Loucy (cell line): ENCODE measurements around the gene SLCO1B3.

ENCODE experiments used
- EZH2phosphoT487 ChIP-seq: fragments of 200-600 bp; IDR thresholded peaks from 2 replicates; pipeline ENCODE4 v1.6.1; 2018; ENCODE audit warnings: antibody characterized with exemption, mild to moderate bottlenecking, moderate library complexity, borderline replicate concordance
- TF ChIP-seq, protein P1 (sequence below): fragments of 200-600 bp; sonication (generic); conservative IDR thresholded peaks from 2 replicates; pipeline ENCODE4 v1.5.1; 2014; ENCODE audit warnings: mild to moderate bottlenecking, antibody characterized with exemption, low read length

DNA sequence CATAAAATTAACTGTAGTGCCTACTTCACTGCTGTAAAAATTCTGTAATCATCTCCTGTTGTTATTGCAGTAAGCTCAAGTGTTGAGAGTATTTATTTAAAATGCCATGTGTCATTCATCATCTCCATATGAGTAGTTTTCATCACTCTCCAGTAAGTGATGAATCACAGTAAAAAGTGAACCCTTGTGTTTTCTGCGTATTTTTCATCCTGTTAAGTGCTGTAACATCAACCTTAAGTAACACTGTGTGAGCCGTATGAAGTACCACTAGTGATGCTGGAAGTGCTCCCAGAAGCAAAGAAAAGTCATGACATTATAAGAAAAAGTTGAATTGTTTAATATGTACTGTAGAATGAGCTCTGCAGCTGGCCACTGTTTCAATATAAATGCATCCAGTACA is 55.4 kb downstream of the SLCO1B3 start:
- TF ChIP-seq, protein P1, sequence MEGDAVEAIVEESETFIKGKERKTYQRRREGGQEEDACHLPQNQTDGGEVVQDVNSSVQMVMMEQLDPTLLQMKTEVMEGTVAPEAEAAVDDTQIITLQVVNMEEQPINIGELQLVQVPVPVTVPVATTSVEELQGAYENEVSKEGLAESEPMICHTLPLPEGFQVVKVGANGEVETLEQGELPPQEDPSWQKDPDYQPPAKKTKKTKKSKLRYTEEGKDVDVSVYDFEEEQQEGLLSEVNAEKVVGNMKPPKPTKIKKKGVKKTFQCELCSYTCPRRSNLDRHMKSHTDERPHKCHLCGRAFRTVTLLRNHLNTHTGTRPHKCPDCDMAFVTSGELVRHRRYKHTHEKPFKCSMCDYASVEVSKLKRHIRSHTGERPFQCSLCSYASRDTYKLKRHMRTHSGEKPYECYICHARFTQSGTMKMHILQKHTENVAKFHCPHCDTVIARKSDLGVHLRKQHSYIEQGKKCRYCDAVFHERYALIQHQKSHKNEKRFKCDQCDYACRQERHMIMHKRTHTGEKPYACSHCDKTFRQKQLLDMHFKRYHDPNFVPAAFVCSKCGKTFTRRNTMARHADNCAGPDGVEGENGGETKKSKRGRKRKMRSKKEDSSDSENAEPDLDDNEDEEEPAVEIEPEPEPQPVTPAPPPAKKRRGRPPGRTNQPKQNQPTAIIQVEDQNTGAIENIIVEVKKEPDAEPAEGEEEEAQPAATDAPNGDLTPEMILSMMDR: no peak
- no peak for TF ChIP-seq EZH2phosphoT487
